ENCODE results near the gene CFAP46. TPM values are rescaled to one million over a fixed set of nuclear protein-coding genes. Genes with fewer than 3 reads are reported as not detected.

CFAP46 gene
- total RNA-seq, 2 experiments from 2014 or later: not detected

DNA sequence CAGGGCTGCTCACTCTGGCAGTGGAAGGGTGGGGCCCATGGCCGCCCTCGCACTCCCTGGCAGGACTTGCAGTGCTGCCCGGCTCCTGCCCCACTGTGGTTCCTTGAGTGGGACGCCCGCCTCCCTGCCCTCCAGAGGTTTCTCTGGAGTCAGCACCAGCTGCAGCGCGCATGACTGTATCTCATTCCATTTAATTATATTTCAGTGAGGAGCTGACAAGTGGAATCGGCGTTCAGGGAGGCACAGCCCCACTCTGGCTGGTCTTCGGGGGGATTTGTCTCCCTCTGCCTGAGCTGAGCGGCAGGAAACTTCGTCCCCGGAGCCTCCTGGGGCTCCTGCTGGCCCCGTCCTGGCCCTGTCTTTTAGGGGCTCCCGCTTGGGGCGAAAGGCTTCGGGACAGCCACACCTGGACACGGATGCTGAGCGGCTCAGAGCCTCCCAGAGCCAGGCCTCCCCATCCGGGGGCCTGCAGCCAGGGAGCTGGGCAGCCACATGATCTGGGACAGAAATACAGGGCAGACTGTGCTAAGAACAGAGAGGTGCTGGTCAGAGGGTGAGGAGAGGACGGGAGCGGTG lies 81.2 kb downstream of the CFAP46 start:
- BruUV-seq (replicated peaks): no TSS peak
- DNase-seq (ENCODE audit: low spot score): no peak
- POLR2A ChIA-PET: no interaction called here

GRCh38 chr10:132860532-132860931 lies 81.8 kb downstream of the CFAP46 start:
- Histone ChIP-seq H3K4me1 (ENCODE audit: insufficient read depth, low read length, poor library complexity, severe bottlenecking) (no peaks in the 10 kb centered on the region), H3K27ac (ENCODE audit: low read depth, low read length, poor library complexity, severe bottlenecking) (no peak overlapping the region), H3K9me3 (ENCODE audit: low read length) (no peaks in the 10 kb centered on the region), H3K4me3 (ENCODE audit: low read depth, low read length, poor library complexity, severe bottlenecking) (no peak overlapping the region), H3K79me2 (ENCODE audit: insufficient read depth, low read depth, low read length) (no peaks in the 10 kb centered on the region), H4K20me1 (ENCODE audit: insufficient read depth, low read length) (no peaks in the 10 kb centered on the region), H3K36me3 (ENCODE audit: insufficient read depth, low read length) (no peaks in the 10 kb centered on the region), H3K9me2 (ENCODE audit: insufficient read depth, low read length) (no peaks in the 10 kb centered on the region), H3K4me2 (ENCODE audit: low read length) (no peak overlapping the region), H2AFZ (ENCODE audit: low read length) (no peak overlapping the region)
- intact Hi-C loops (cut with micrococcal nuclease; ENCODE audit: unreplicated experiment): no loop called here
- no peak for DNase-seq (ENCODE audit: low spot score)
- CTCF ChIA-PET (ENCODE audit: unreplicated experiment): no interaction called here
- TF ChIP-seq, protein P1, sequence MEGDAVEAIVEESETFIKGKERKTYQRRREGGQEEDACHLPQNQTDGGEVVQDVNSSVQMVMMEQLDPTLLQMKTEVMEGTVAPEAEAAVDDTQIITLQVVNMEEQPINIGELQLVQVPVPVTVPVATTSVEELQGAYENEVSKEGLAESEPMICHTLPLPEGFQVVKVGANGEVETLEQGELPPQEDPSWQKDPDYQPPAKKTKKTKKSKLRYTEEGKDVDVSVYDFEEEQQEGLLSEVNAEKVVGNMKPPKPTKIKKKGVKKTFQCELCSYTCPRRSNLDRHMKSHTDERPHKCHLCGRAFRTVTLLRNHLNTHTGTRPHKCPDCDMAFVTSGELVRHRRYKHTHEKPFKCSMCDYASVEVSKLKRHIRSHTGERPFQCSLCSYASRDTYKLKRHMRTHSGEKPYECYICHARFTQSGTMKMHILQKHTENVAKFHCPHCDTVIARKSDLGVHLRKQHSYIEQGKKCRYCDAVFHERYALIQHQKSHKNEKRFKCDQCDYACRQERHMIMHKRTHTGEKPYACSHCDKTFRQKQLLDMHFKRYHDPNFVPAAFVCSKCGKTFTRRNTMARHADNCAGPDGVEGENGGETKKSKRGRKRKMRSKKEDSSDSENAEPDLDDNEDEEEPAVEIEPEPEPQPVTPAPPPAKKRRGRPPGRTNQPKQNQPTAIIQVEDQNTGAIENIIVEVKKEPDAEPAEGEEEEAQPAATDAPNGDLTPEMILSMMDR (conservative IDR thresholded peaks at IDR 0.05; ENCODE audit: low read length): no peak
- TF ChIP-seq EZH2phosphoT487 (IDR thresholded peaks at IDR 0.05; ENCODE audit: borderline replicate concordance, low read depth, low read length): no peak
- BruUV-seq (replicated peaks): no TSS peak
- POLR2A ChIA-PET: no interaction called here

More for the DNA sequence above, 81.2 kb downstream of the CFAP46 start:
- Histone ChIP-seq H3K36me3 (ENCODE audit: insufficient read depth, low read length) (no peaks in the 10 kb centered on the region), H2AFZ (ENCODE audit: low read length) (no peak overlapping the region), H3K9me2 (ENCODE audit: insufficient read depth, low read length) (no peaks in the 10 kb centered on the region), H3K4me1 (ENCODE audit: insufficient read depth, low read length, poor library complexity, severe bottlenecking) (no peaks in the 10 kb centered on the region), H3K4me2 (ENCODE audit: low read length) (no peak overlapping the region), H3K27ac (ENCODE audit: low read depth, low read length, poor library complexity, severe bottlenecking) (no peak overlapping the region), H3K79me2 (ENCODE audit: insufficient read depth, low read depth, low read length) (no peaks in the 10 kb centered on the region), H3K4me3 (ENCODE audit: low read depth, low read length, poor library complexity, severe bottlenecking) (no peak overlapping the region), H3K9me3 (ENCODE audit: low read length) (no peaks in the 10 kb centered on the region), H4K20me1 (ENCODE audit: insufficient read depth, low read length) (no peaks in the 10 kb centered on the region)
- intact Hi-C loops (cut with micrococcal nuclease; ENCODE audit: unreplicated experiment): no loop called here
- CTCF ChIA-PET (ENCODE audit: unreplicated experiment): no interaction called here
- TF ChIP-seq EZH2phosphoT487 (IDR thresholded peaks at IDR 0.05; ENCODE audit: borderline replicate concordance, low read depth, low read length): no peak
- TF ChIP-seq, protein P1 (conservative IDR thresholded peaks at IDR 0.05; ENCODE audit: low read length): no peak

- ChIA-PET POLR2A (no interaction called here), CTCF (ENCODE audit: unreplicated experiment) (no interaction called here)
- no peak for DNase-seq (ENCODE audit: low spot score)
- no TSS peak for BruUV-seq (replicated peaks)
- no peak overlapping the region for H3K27ac ChIP-seq (ENCODE audit: low read depth, low read length, poor library complexity, severe bottlenecking)
- H3K36me3 ChIP-seq (ENCODE audit: insufficient read depth, low read length): no peaks in the 10 kb centered on the region
- no peaks in the 10 kb centered on the region for H3K9me3 ChIP-seq (ENCODE audit: low read length)
- no peaks in the 10 kb centered on the region for H4K20me1 ChIP-seq (ENCODE audit: insufficient read depth, low read length)
- H3K4me1 ChIP-seq (ENCODE audit: insufficient read depth, low read length, poor library complexity, severe bottlenecking): no peaks in the 10 kb centered on the region
- no peaks in the 10 kb centered on the region for H3K9me2 ChIP-seq (ENCODE audit: insufficient read depth, low read length)
- H3K79me2 ChIP-seq (ENCODE audit: insufficient read depth, low read depth, low read length): no peaks in the 10 kb centered on the region
- intact Hi-C loops (cut with micrococcal nuclease; ENCODE audit: unreplicated experiment): no loop called here
- no peak for TF ChIP-seq EZH2phosphoT487 (IDR thresholded peaks at IDR 0.05; ENCODE audit: borderline replicate concordance, low read depth, low read length)
- TF ChIP-seq, protein P1 (conservative IDR thresholded peaks at IDR 0.05; ENCODE audit: low read length): no peak
- no peak overlapping the region for H3K4me2 ChIP-seq (ENCODE audit: low read length)
- no peak overlapping the region for H3K4me3 ChIP-seq (ENCODE audit: low read depth, low read length, poor library complexity, severe bottlenecking)
- H2AFZ ChIP-seq (ENCODE audit: low read length): no peak overlapping the region
Measured at GRCh38 chr10:132859084-132859855, 83.1 kb downstream of the CFAP46 start.
